Astrocyte of the cerebellum (primary cell): ENCODE data around the gene TIPIN.
A peak's percentile ranks its signal among the peaks of the same experiment; 100 is the strongest.

Source experiments
- DNase-seq: peaks from one replicate; pipeline ENCODE4 v3.0.0-alpha.2; 2011; ENCODE audit warnings: low read depth
- H3K4me3 ChIP-seq: 2 replicates; pipeline ENCODE4 v1.5.1; 2011; ENCODE audit warnings: mild to moderate bottlenecking, low read depth, low read length, moderate library complexity
- CTCF ChIP-seq: IDR thresholded peaks from 2 replicates; pipeline ENCODE4 v1.5.1; 2012; ENCODE audit warnings: low read length, low read depth, moderate library complexity, mild to moderate bottlenecking; ENCODE audit errors: missing control alignments
- in situ Hi-C: cut with HindIII; loops from 2 replicates; pipeline ENCODE4 v1.10.0; 2017; ENCODE audit warnings: low sequenced_read_pairs

The TIPIN gene

GRCh38 chr15:66287461-66288057 is 68.9 kb downstream of the TIPIN start:
- DNase-seq, result no peak
- no peak overlapping the region for H3K4me3 ChIP-seq
- TF ChIP-seq CTCF, result peak; percentile 28
- in situ Hi-C loops, result no loop called here
